NCI-H526 treated with DMSO at 0.1 percent for 48 hours (cell line): Measurements from ENCODE around the gene GSTO2.

Experiments
- DNase-seq: peaks from one replicate; lab custom pipeline; 2025; lab: John Stamatoyannopoulos, UW

Gene GSTO2

GRCh38 chr10:104340641-104341040 is 71.7 kb downstream of the GSTO2 start:
- no peak for DNase-seq

- DNase-seq: no peak
Measured at GRCh38 chr10:104342941-104343411, 74.0 kb downstream of the GSTO2 start.

DNA sequence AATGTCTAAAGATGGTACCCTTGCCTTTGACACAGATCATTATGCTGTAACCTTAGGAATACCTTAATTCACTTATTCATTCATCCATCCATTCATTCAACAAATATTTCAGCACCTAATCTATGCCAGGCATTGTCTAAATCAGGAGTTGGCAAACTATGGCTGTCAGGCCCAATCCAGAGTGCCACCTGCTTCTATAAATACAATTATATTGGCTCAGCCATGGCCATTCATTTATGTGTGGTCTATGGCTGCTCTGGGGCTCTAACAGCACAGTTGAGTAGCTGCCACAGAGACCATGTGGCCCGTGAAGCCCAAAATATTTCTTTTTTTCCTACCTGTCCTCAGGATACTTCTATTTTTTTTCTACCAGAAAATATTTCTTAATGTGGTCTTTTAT is 75.2 kb downstream of the GSTO2 start:
- DNase-seq: no peak

GRCh38 chr10:104345515-104345914 is 76.5 kb downstream of the GSTO2 start:
- no peak for DNase-seq

DNA sequence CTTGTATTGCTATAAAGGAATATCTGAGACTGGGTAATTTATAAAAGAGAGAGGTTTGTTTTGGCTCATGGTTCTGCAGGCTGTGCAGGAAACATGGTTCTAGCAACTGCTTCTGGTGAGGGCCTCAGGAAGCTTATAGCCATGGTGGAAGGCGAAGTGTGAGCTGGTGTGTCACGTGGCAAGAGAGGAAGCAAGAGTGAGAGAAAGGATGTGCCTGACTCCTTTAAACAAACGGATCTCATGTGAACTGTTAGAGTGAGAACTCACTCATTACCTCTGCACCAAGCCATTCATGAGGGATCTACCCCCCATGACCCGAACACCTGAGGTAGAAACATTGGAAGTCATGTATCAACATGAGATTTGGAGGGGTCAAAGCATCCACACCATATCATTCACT is 77.0 kb downstream of the GSTO2 start:
- no peak for DNase-seq

DNA sequence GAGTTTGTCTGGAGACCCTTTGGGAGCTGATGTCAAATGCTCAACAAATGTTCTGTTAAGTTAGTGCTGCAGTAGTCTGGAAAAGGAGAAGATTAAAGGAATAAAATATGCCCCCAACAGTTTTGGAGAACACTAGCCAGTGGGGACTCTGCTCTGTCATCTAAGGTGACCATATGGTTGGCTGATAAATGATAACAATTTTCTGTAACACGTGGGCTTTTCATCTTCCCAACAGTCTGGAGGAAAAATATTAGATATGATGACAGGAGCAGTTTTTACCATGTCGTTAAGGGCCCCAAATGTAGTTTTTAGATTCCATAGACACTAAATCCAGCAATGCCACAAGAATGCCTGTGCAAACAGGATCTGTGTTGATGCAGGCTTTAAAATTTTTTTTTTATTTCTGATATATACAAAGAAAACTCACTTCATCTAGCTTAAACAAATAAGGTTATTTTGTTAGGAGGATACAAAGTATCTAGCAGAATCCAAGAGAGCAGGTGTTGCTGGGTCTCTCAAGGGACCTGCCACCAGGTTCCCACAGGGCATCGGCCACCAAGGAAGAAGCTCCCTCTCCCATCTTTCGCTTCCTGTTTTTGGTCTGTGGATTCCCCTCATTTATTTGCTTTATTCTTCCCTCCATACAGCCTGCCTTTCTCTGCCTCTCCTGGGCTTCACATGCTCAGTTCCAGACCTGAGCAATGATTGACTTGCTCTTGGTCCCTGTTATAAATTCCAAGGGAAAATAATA is 78.5 kb downstream of the GSTO2 start:
- no peak for DNase-seq

DNA sequence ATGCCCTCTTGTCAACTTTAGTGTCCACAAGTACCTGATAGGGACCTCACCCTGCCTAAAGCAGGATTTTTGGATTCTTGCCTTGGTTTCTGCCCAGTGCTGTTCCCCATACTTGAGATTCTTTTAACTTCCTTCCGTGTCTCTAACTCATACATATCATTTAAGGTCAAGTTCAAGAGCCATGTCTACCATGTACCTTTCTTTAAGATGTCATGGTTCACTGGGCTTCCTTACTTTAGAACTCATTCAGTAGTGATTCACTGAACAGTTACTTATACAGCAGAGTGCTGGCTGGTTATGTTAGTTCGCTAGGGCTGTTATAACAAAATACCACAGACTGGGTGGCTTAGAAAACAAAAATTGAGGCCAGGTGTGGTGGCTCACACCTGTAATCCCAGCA is 79.6 kb downstream of the GSTO2 start:
- DNase-seq: no peak

GRCh38 chr10:104349623-104350126 is 80.7 kb downstream of the GSTO2 start:
- DNase-seq: no peak

- peak; percentile 9 for DNase-seq
Measured at GRCh38 chr10:104350127-104350635, 81.2 kb downstream of the GSTO2 start.

DNA sequence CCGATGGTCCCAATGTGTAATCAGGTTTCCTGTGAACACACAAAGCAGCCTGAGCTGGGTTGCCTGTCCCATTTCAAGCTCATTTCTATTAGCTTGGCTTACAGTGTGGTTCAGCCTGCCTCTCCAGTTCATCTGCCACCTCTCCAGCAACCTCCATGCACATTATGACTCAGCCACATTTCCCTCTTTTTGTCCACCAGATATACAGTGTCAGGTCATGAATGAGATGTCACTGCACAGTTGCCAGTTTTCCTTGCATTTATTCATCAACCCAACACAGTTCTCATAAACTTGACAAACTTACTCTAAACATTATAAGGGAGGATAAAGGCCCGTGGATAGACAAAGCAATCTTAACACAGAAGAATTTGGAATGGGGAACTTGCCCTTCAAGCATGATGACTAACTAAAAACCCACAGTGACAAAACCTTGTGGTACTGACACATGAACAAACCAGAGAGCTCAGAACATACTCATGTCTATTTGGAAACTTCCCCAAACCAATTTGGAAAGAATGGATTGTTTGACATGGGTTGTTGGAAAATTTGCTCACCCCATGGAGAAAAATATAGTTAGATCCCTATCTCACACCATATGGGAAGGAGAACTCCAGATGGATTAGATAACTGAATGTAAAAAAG is 82.2 kb downstream of the GSTO2 start:
- DNase-seq: no peak

DNA sequence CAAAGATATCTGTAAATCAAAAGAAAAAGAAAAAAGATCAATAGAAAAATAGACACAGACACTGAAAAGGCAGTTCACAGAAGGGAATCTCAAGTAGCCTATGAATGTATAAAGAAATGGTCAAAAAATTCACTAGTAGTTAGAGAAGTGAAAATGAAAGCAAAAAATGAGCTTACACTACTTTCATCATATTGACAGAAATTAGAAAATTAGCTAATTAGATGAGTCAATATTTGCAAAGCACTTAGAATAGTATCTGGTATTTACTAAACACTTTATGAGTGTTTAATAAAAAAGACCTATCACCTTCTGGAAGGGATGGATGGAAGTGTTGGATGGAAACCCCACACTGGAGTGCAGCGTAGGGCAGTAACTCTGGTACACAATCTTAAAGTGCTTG is 82.9 kb downstream of the GSTO2 start:
- no peak for DNase-seq

DNA sequence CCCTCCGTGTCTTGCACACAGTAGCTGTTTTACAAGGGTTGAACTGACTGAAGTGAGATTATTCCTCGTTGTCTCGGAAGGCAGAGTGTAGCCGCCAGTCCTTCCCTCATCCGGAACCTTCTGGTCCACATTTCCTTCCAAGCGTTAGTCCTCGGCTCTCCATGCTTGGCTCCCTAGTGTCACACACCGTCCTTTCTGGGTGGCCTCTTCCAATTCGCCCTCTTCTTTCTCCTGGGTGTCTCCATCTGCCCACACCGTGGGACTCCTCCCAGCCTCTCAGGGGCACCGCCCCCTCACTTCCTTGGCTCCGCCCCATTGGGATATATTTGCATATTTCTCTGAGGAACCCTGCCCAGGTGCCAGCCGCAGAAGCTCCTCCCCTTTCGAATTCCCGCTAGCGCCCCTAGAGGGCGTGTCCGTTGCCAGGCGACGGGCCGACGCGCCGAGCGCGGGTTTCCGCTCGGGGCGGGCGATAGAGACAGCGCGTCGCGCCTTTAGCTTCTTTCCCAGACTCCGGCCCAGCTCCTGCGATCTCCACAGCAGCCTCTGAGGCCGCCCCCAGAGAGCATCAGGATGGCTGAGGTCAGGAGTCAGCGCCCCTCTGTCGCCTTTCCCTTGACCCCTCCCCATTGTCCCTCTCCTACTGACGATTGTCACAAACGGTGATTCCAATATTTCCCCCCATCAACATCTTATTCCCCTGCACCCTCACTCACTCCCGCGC is 84.5 kb downstream of the GSTO2 start, which contains the start of gene CFAP58:
TSS of gene CFAP58 (plus strand) at position 509 of the 724 bp plus-strand sequence. CDS start at position 574, 65 bp downstream.
- DNase-seq: peak; percentile 79
